Fibroblast of lung (primary cell): ENCODE data around the gene PHEX. TPM values are rescaled to one million over a fixed set of nuclear protein-coding genes. Genes with fewer than 3 reads are reported as not detected.

Experiments
- DNase-seq, 2 donors: peaks; one replicate each; pipeline versions ENCODE4 v3.0.0 to v3.0.0-alpha.2; 2010; ENCODE audit warnings: low read depth in 2 of 2
- H2AFZ ChIP-seq: 2 replicates; pipeline ENCODE4 v1.5.1; 2012; ENCODE audit warnings: low read length, control low read depth, inconsistent platforms
- H3K27ac ChIP-seq: 2 replicates; pipeline ENCODE4 v1.5.1; 2011; ENCODE audit warnings: low read length, control low read depth; ENCODE audit not compliant: insufficient read depth
- H3K27me3 ChIP-seq: 2 replicates; pipeline ENCODE4 v1.5.1; 2011; ENCODE audit warnings: mild to moderate bottlenecking, low read length; ENCODE audit not compliant: control insufficient read depth, insufficient read depth
- H3K36me3 ChIP-seq: 2 replicates; pipeline ENCODE4 v1.5.1; 2011; ENCODE audit warnings: low read length; ENCODE audit not compliant: control insufficient read depth, insufficient read depth
- H3K4me1 ChIP-seq: 2 replicates; pipeline ENCODE4 v1.5.1; 2011; ENCODE audit warnings: low read length; ENCODE audit not compliant: control insufficient read depth, insufficient read depth; ENCODE audit errors: extremely low read depth
- H3K4me2 ChIP-seq: 2 replicates; pipeline ENCODE4 v1.5.1; 2011; ENCODE audit warnings: low read length, control low read depth; ENCODE audit not compliant: insufficient read depth; ENCODE audit errors: extremely low read depth
- H3K4me3 ChIP-seq, 4 experiments: fragments of 200-600 bp in 1 of 4; sonication (generic) in 1 of 4; replicated peaks in 1 of 4; 2 replicates each; pipeline ENCODE4 v1.5.1; 2011 to 2016; ENCODE audit warnings: low read length in 4 of 4, low read depth in 3 of 4, mild to moderate bottlenecking in 3 of 4, control low read depth in 2 of 4, inconsistent platforms in 1 of 4, mixed read lengths in 1 of 4; ENCODE audit not compliant: insufficient read depth in 1 of 4; ENCODE audit errors: control extremely low read depth in 1 of 4
- H3K79me2 ChIP-seq: 2 replicates; pipeline ENCODE4 v1.5.1; 2012; ENCODE audit warnings: mild to moderate bottlenecking, low read length, inconsistent platforms; ENCODE audit not compliant: control insufficient read depth, insufficient read depth
- H3K9ac ChIP-seq: 2 replicates; pipeline ENCODE4 v1.5.1; 2011; ENCODE audit warnings: mild to moderate bottlenecking, low read length, control low read depth; ENCODE audit not compliant: insufficient read depth
- H3K9me3 ChIP-seq: 2 replicates; pipeline ENCODE4 v1.5.1; 2012; ENCODE audit warnings: low read depth, low read length; ENCODE audit not compliant: control insufficient read depth, insufficient read depth
- H4K20me1 ChIP-seq: 2 replicates; pipeline ENCODE4 v1.5.1; 2011; ENCODE audit warnings: low read length; ENCODE audit not compliant: control insufficient read depth, insufficient read depth; ENCODE audit errors: extremely low read depth
- CTCF ChIP-seq, 2 donors: IDR thresholded peaks in 1 of 2; conservative IDR thresholded peaks in 1 of 2; 1 replicate in 1 of 2; 2 replicates in 1 of 2; pipeline ENCODE4 v1.5.1; 2011 to 2012; ENCODE audit warnings: low read length in 2 of 2, control low read depth in 1 of 2, inconsistent platforms in 1 of 2, low read depth in 1 of 2, mild to moderate bottlenecking in 1 of 2
- EZH2 ChIP-seq: IDR thresholded peaks from 2 replicates; pipeline ENCODE4 v1.5.1; 2012; ENCODE audit warnings: low read length, control low read depth, mild to moderate bottlenecking; ENCODE audit errors: missing control alignments
- polyA plus RNA-seq, 2 donors: library from polyadenylated mRNA; depleted of rRNA in 1 of 2; stranded (reverse) in 1 of 2; unstranded in 1 of 2; fragments of >200 nt; gene quantifications; 2 replicates each; pipeline ENCODE4 v1.2.1, GENCODE V29; 2011 to 2012; ENCODE audit warnings: missing spikeins in 1 of 2
- total RNA-seq: library from RNA; depleted of rRNA; stranded (reverse); fragments of >200 nt; gene quantifications from 2 replicates; pipeline ENCODE4 v1.2.1, GENCODE V29; 2014

Gene PHEX
- total and polyA plus RNA-seq, 2 donors (not counting 1 experiment from before 2014, with no cell fraction given): 1.2 to 1.7 TPM

GRCh38 chrX:22148565-22148964, 116.4 kb downstream of the PHEX start:
- no peaks in the 10 kb centered on the region for H3K36me3 ChIP-seq
- no peaks in the 10 kb centered on the region for H3K27me3 ChIP-seq
- H2AFZ ChIP-seq: no peak overlapping the region
- TF ChIP-seq EZH2 (no peak), CTCF (conservative IDR thresholded peaks at IDR 0.05 in 1 of 2, IDR thresholded peaks at IDR 0.05 in 1 of 2; ENCODE audit: low read depth in 1 of 2, low read length in 2 of 2) (no peak)
- H3K27ac ChIP-seq: no peak overlapping the region
- no peak for DNase-seq
- H3K4me3 ChIP-seq: no peak overlapping the region
- no peak overlapping the region for H3K9ac ChIP-seq
- H3K4me2 ChIP-seq: no peak overlapping the region
- no peaks in the 10 kb centered on the region for H3K79me2 ChIP-seq
- no peaks in the 10 kb centered on the region for H3K9me3 ChIP-seq
- no peaks in the 10 kb centered on the region for H4K20me1 ChIP-seq
- no peaks in the 10 kb centered on the region for H3K4me1 ChIP-seq

- H3K36me3 ChIP-seq: no peaks in the 10 kb centered on the region
- no peak overlapping the region for H3K4me2 ChIP-seq
- DNase-seq: no peak
- no peak overlapping the region for H2AFZ ChIP-seq
- H3K27ac ChIP-seq: no peak overlapping the region
- H3K4me3 ChIP-seq: no peak overlapping the region
- no peaks in the 10 kb centered on the region for H3K27me3 ChIP-seq
- no peak overlapping the region for H3K9ac ChIP-seq
- no peaks in the 10 kb centered on the region for H3K79me2 ChIP-seq
- H4K20me1 ChIP-seq: no peaks in the 10 kb centered on the region
- no peaks in the 10 kb centered on the region for H3K4me1 ChIP-seq
- TF ChIP-seq EZH2 (no peak), CTCF (conservative IDR thresholded peaks at IDR 0.05 in 1 of 2, IDR thresholded peaks at IDR 0.05 in 1 of 2; ENCODE audit: low read depth in 1 of 2, low read length in 2 of 2) (no peak)
- no peaks in the 10 kb centered on the region for H3K9me3 ChIP-seq
Observed at GRCh38 chrX:22150371-22150770, 118.2 kb downstream of the PHEX start.

GRCh38 chrX:22155126-22155525, 123.0 kb downstream of the PHEX start:
- H4K20me1 ChIP-seq: no peaks in the 10 kb centered on the region
- H3K9me3 ChIP-seq: no peaks in the 10 kb centered on the region
- no peaks in the 10 kb centered on the region for H3K27me3 ChIP-seq
- DNase-seq: no peak
- H3K36me3 ChIP-seq: no peaks in the 10 kb centered on the region
- no peak overlapping the region for H3K4me2 ChIP-seq
- H3K4me1 ChIP-seq: no peaks in the 10 kb centered on the region
- no peaks in the 10 kb centered on the region for H3K79me2 ChIP-seq
- TF ChIP-seq CTCF (conservative IDR thresholded peaks at IDR 0.05 in 1 of 2, IDR thresholded peaks at IDR 0.05 in 1 of 2; ENCODE audit: low read depth in 1 of 2, low read length in 2 of 2) (no peak), EZH2 (no peak)
- no peak overlapping the region for H2AFZ ChIP-seq
- no peak overlapping the region for H3K9ac ChIP-seq
- no peak overlapping the region for H3K4me3 ChIP-seq
- no peak overlapping the region for H3K27ac ChIP-seq
